ENCODE measurements around the gene MARCHF2.

GRCh38 chr19:8366121-8366581 is 47.0 kb upstream of the MARCHF2 start:
- TF ChIP-seq CTCF (IDR thresholded peaks at IDR 0.05) (no peak), POLR2A (IDR thresholded peaks at IDR 0.05) (no peak), EP300 (IDR thresholded peaks at IDR 0.05) (no peak)
